HG02610 (cell line): ENCODE measurements around the gene LAMTOR2.

Source experiments
- ATAC-seq: cut with Tn5 transposase; IDR thresholded peaks from one replicate; pipeline ENCODE4 v1.9.1; 2021; ENCODE audit warnings: mild to moderate bottlenecking, moderate library complexity; ENCODE audit not compliant: unreplicated experiment

Gene LAMTOR2

GRCh38 chr1:156096640-156097391, 42.2 kb downstream of the LAMTOR2 start:
- peak; percentile 61 for ATAC-seq

GRCh38 chr1:156097499-156098178, 43.1 kb downstream of the LAMTOR2 start:
- ATAC-seq = no peak

GRCh38 chr1:156098784-156099183, 44.2 kb downstream of the LAMTOR2 start:
- no peak for ATAC-seq

GRCh38 chr1:156099282-156099681, 44.7 kb downstream of the LAMTOR2 start:
- no peak for ATAC-seq

GRCh38 chr1:156100205-156100995, 45.8 kb downstream of the LAMTOR2 start:
- no peak for ATAC-seq

GRCh38 chr1:156101880-156102279, 47.3 kb downstream of the LAMTOR2 start:
- ATAC-seq = no peak

- no peak for ATAC-seq
These were observed 48.3 kb downstream of the LAMTOR2 start for GRCh38 chr1:156102633-156103511.

- no peak for ATAC-seq
These were observed 49.0 kb downstream of the LAMTOR2 start for GRCh38 chr1:156103521-156103947.

GRCh38 chr1:156104065-156104810, 49.7 kb downstream of the LAMTOR2 start:
- ATAC-seq = no peak

- no peak for ATAC-seq
These were observed 50.6 kb downstream of the LAMTOR2 start for GRCh38 chr1:156104861-156105832.

GRCh38 chr1:156106624-156107488, 52.3 kb downstream of the LAMTOR2 start:
- no peak for ATAC-seq

- ATAC-seq = no peak
These were observed 53.5 kb downstream of the LAMTOR2 start for GRCh38 chr1:156108057-156108456.
